SU-DHL-6 (cell line): ENCODE data around the gene TGFBR3L.

Experiments used
- H2AFZ ChIP-seq: fragments of 200-600 bp; sonication (generic); 2 replicates; pipeline ENCODE4 v1.6.1; 2014; ENCODE audit warnings: low read depth, mild to moderate bottlenecking, moderate library complexity, mixed read lengths, antibody characterized with exemption, low read length; ENCODE audit not compliant: severe bottlenecking
- H3F3A ChIP-seq: fragments of 200-600 bp; shearing (Covaris generic); 2 replicates; pipeline ENCODE4 v1.6.0; 2016; ENCODE audit warnings: antibody characterized with exemption, mild to moderate bottlenecking; ENCODE audit not compliant: insufficient read depth
- H3K27ac ChIP-seq: fragments of 200-600 bp; sonication (generic); 2 replicates; pipeline ENCODE4 v1.5.1; 2016; ENCODE audit warnings: low read depth, mild to moderate bottlenecking, low read length, moderate library complexity, mixed read lengths
- H3K27me3 ChIP-seq: fragments of 200-600 bp; sonication (generic), shearing (Covaris generic); 2 replicates; pipeline ENCODE4 v1.6.0; 2014; ENCODE audit warnings: mild to moderate bottlenecking, low read length
- H3K36me3 ChIP-seq: fragments of 200-600 bp; sonication (generic); 2 replicates; pipeline ENCODE4 v1.6.1; 2014; ENCODE audit warnings: mild to moderate bottlenecking, low read length, mixed read lengths
- H3K4me2 ChIP-seq: fragments of 300-600, 200-600 bp; shearing (Covaris generic), sonication (generic); 2 replicates; pipeline ENCODE4 v1.6.0; 2014; ENCODE audit warnings: low read length, low read depth, mild to moderate bottlenecking; ENCODE audit not compliant: poor library complexity, severe bottlenecking
- H3K4me3 ChIP-seq: fragments of 200-600 bp; sonication (generic); 2 replicates; pipeline ENCODE4 v1.5.1; 2014; ENCODE audit warnings: antibody characterized with exemption, low read length, mild to moderate bottlenecking, mixed read lengths; ENCODE audit not compliant: insufficient read depth, poor library complexity, severe bottlenecking
- H3K79me2 ChIP-seq: fragments of 200-600 bp; sonication (generic); 2 replicates; pipeline ENCODE4 v1.6.1; 2014; ENCODE audit warnings: mild to moderate bottlenecking, low read length, moderate library complexity; ENCODE audit not compliant: insufficient read depth
- H3K9ac ChIP-seq: fragments of 200-600 bp; sonication (generic); 2 replicates; pipeline ENCODE4 v1.7.0; 2014; ENCODE audit warnings: mild to moderate bottlenecking, low read length
- H3K9me2 ChIP-seq: fragments of 200-600 bp; sonication (generic); replicated peaks from 2 replicates; pipeline ENCODE4 v1.6.1; 2014; ENCODE audit warnings: low read length; ENCODE audit not compliant: insufficient read depth
- H3K9me3 ChIP-seq: fragments of 200-600 bp; sonication (generic); 2 replicates; pipeline ENCODE4 v1.6.1; 2014; ENCODE audit warnings: low read length, mixed read lengths; ENCODE audit not compliant: insufficient read depth
- H4K20me1 ChIP-seq: fragments of 200-600 bp; sonication (generic); 2 replicates; pipeline ENCODE4 v1.6.1; 2014; ENCODE audit warnings: low read depth, mild to moderate bottlenecking, antibody characterized with exemption, low read length, moderate library complexity, mixed read lengths
- EZH2phosphoT487 ChIP-seq: fragments of 200-600 bp; sonication (generic), shearing (Covaris generic); conservative IDR thresholded peaks from 2 replicates; pipeline ENCODE4 v1.6.1; 2018; ENCODE audit warnings: mild to moderate bottlenecking, antibody characterized with exemption, low read length, moderate library complexity, mixed read lengths
- TF ChIP-seq, protein P1 (sequence below): fragments of 200-600 bp; sonication (generic); IDR thresholded peaks from one replicate; pipeline ENCODE4 v1.5.1; 2017; ENCODE audit warnings: antibody characterized with exemption, mild to moderate bottlenecking, low read length, moderate library complexity; ENCODE audit not compliant: insufficient read depth, poor library complexity, severe bottlenecking

TGFBR3L gene

DNA sequence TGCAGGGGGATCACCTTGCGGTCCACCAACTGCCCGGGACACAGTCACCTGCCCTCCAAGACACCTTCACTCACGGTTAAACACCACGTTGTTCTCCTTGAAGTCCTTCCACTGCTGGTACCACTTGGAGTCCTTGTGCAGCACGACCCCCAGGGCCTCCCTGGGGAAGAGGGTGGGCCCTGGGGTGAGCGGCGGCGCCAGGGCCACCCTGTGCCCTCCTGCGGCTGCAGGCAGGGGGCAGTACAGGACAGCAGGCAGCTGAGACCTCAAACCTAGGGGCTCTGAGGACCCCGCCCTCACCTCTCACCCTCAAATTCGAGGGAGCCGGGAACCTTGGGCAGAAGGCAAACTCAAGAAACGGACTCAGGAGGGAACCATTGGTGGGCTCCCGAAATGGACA lies 18.8 kb downstream of the TGFBR3L start:
- no peaks in the 10 kb centered on the region for H3K27me3 ChIP-seq
- no peak overlapping the region for H2AFZ ChIP-seq
- no peak overlapping the region for H3K4me3 ChIP-seq
- H4K20me1 ChIP-seq, result no peaks in the 10 kb centered on the region
- H3K9me3 ChIP-seq, result no peaks in the 10 kb centered on the region
- H3K9ac ChIP-seq, result no peak overlapping the region
- H3K4me2 ChIP-seq, result no peak overlapping the region
- no peaks in the 10 kb centered on the region for H3K9me2 ChIP-seq
- no peak overlapping the region for H3K27ac ChIP-seq
- TF ChIP-seq, protein P1, sequence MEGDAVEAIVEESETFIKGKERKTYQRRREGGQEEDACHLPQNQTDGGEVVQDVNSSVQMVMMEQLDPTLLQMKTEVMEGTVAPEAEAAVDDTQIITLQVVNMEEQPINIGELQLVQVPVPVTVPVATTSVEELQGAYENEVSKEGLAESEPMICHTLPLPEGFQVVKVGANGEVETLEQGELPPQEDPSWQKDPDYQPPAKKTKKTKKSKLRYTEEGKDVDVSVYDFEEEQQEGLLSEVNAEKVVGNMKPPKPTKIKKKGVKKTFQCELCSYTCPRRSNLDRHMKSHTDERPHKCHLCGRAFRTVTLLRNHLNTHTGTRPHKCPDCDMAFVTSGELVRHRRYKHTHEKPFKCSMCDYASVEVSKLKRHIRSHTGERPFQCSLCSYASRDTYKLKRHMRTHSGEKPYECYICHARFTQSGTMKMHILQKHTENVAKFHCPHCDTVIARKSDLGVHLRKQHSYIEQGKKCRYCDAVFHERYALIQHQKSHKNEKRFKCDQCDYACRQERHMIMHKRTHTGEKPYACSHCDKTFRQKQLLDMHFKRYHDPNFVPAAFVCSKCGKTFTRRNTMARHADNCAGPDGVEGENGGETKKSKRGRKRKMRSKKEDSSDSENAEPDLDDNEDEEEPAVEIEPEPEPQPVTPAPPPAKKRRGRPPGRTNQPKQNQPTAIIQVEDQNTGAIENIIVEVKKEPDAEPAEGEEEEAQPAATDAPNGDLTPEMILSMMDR, result no peak
- no peak for TF ChIP-seq EZH2phosphoT487
- H3K79me2 ChIP-seq, result no peaks in the 10 kb centered on the region
- H3K36me3 ChIP-seq, result no peaks in the 10 kb centered on the region
- peaks cover 5% of the 10 kb centered on the region; the same call in 1 of the 2 replicates for H3F3A ChIP-seq

DNA sequence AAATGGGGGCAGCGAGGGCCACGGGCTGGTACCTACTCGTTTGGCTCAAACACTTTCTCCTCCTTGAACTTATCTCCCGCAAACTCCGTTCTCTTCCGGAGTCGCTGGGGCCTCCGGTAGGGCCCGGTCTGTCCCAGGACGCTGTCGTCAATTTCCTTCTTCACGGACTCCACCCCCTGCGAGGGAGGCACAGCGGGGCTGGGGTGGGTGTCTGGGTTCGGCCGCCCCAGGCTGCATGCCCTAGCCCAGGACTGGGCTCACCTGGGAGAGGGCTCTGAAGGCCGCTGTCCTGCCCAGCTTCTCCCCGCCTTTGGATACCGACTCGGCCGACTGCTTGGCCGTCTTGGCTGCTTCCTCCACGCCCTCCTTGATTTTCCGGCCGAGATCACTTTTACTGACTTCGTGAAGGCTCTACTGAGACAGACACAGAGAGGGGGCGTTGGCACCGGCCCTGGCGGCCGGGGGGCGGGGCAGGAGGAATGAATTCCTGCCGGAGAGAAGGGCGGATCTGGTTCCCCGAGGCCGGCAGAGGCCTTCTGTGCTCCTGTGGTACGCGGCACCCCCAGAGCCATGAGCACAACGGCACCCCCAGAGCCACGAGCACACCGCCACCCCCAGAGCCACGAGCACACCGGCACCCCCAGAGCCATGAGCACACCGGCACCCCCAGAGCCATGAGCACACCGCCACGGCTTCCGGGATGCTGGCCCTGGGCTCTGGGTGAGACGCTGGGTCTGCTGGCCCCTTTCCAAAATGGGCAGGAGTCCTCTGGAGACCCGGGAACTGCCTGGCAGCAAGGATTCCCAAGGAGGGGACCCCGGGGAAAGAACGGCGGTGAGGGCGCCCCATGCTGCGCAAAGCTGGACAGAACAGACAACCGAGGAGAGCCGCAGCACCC lies 19.4 kb downstream of the TGFBR3L start:
- peaks cover 2% of the 10 kb centered on the region; the same call in 1 of the 2 replicates for H3F3A ChIP-seq
- no peaks in the 10 kb centered on the region for H3K9me3 ChIP-seq
- H3K27me3 ChIP-seq, result no peaks in the 10 kb centered on the region
- no peak overlapping the region for H3K4me2 ChIP-seq
- H3K9ac ChIP-seq, result no peak overlapping the region
- H2AFZ ChIP-seq, result no peak overlapping the region
- 0 out of 2 replicates have a peak, but pooled peaks cover 3% of the 10 kb centered on the region for H3K79me2 ChIP-seq
- H3K9me2 ChIP-seq, result no peaks in the 10 kb centered on the region
- H3K4me3 ChIP-seq, result no peak overlapping the region
- H3K27ac ChIP-seq, result no peak overlapping the region
- H4K20me1 ChIP-seq, result no peaks in the 10 kb centered on the region
- TF ChIP-seq, protein P1, result no peak
- H3K36me3 ChIP-seq, result no peaks in the 10 kb centered on the region

DNA sequence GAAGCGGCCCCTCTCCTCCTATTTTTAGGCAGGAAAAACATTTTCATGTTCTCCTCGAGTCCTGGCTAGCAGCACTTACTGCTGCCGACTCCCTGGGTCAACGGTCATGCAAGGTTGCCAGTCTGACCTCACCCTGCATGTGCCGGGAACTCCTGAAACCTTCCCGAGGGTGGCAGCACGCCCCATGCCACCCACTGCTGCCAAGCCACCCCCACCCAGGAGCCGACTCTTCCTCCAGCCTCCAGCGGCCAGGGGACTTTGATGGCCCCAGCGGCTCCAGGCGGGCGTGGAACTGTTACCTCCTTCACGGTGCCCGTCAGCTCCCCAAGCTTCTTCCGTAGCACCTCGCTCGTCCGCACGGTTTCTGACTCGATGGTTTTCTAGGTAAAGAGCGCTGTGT lies 20.1 kb downstream of the TGFBR3L start:
- no peaks in the 10 kb centered on the region for H3F3A ChIP-seq
- TF ChIP-seq EZH2phosphoT487, result no peak
- TF ChIP-seq, protein P1, result no peak
- no peaks in the 10 kb centered on the region for H3K27me3 ChIP-seq
- no peaks in the 10 kb centered on the region for H3K9me3 ChIP-seq
- 0 out of 2 replicates have a peak, but pooled peaks cover 4% of the 10 kb centered on the region for H3K79me2 ChIP-seq
- no peaks in the 10 kb centered on the region for H3K36me3 ChIP-seq
- no peaks in the 10 kb centered on the region for H3K9me2 ChIP-seq
- no peaks in the 10 kb centered on the region for H4K20me1 ChIP-seq
- no peak overlapping the region for H3K9ac ChIP-seq
- H3K4me3 ChIP-seq, result no peak overlapping the region
- H2AFZ ChIP-seq, result no peak overlapping the region
- H3K27ac ChIP-seq, result no peak overlapping the region
- H3K4me2 ChIP-seq, result no peak overlapping the region
